Activated CD4-positive, alpha-beta T cell treated with anti-CD3 and anti-CD28 coated beads for 36 hours (primary cell): ENCODE data around the gene PIKFYVE. TPM values are rescaled to one million over a fixed set of nuclear protein-coding genes. Genes with fewer than 3 reads are reported as not detected.

Experiments used
- ATAC-seq: fragments of 200-7000 bp; cut with Tn5 transposase; one replicate; pipeline ENCODE4 v1.10.0; 2021; ENCODE audit warnings: mild to moderate bottlenecking, moderate library complexity
- CTCF ChIA-PET: fragments of 350-600 bp; sonication (Branson Sonifier 250); formaldehyde crosslinking; loops from one replicate; lab custom pipeline; 2021; ENCODE audit warnings: antibody characterized with exemption; lab: Charles Lee
- POLR2A ChIA-PET: fragments of 350-600 bp; sonication (Branson Sonifier 250); formaldehyde crosslinking; loops from one replicate; lab custom pipeline; 2021; ENCODE audit warnings: antibody characterized with exemption, inconsistent platforms; lab: Charles Lee
- DNase-seq: peaks from one replicate; pipeline ENCODE4 v3.0.0-alpha.2; 2020
- H3K27ac Mint-ChIP-seq: one replicate; pipeline ENCODE4 v1.8.0; 2021; ENCODE audit warnings: mixed read lengths
- H3K27me3 Mint-ChIP-seq: one replicate; pipeline ENCODE4 v1.8.0; 2021; ENCODE audit warnings: mixed read lengths
- H3K36me3 Mint-ChIP-seq: one replicate; pipeline ENCODE4 v1.8.0; 2021; ENCODE audit warnings: low read depth, mixed read lengths
- H3K4me1 Mint-ChIP-seq: one replicate; pipeline ENCODE4 v1.8.0; 2021; ENCODE audit warnings: mixed read lengths
- H3K4me3 Mint-ChIP-seq: one replicate; pipeline ENCODE4 v1.8.0; 2021; ENCODE audit warnings: mild to moderate bottlenecking, moderate library complexity, mixed read lengths
- H3K9me3 Mint-ChIP-seq: one replicate; pipeline ENCODE4 v1.8.0; 2021; ENCODE audit warnings: low read depth, mixed read lengths
- intact Hi-C, 2 experiments: fragments of 100-400 bp; cut with DNase I in 1 of 2; cut with micrococcal nuclease in 1 of 2; formaldehyde crosslinking; loops; one replicate each; pipeline versions ENCODE4 v1.14.2 to v1.15.1; 2022 to 2024; cut with DNase I, micrococcal nuclease
- total RNA-seq, 2 experiments: library from RNA; stranded (reverse); gene quantifications; one replicate each; pipeline ENCODE4 v1.2.3, GENCODE V29; 2021

The PIKFYVE gene
- total RNA-seq, 2 experiments from 2014 or later = 19.3 to 21.5 TPM

DNA sequence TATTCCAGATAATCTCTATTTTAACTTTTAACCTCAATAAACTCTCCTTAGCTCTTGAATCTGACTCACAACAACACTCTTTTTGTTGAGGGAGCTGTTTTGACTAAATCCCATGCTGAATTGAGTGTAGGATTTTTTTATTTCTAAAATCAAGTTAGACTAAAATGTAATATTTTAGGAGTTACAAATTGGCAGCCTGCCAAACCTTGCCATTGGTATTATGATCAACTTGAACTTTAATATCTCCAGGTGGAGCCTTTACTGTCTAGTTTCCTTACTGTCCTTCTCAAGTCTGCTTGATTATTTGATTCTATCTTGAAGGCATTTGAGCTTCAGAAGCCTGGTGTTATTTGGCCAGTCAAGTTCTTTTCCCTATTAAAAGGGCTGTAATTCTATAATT, 8.7 kb downstream of the PIKFYVE start:
- ATAC-seq = no peak
- H3K27me3 Mint-ChIP-seq = no peaks in the 10 kb centered on the region
- H3K4me3 Mint-ChIP-seq = no peak overlapping the region
- peaks cover 61% of the 10 kb centered on the region for H3K36me3 Mint-ChIP-seq
- H3K4me1 Mint-ChIP-seq = peaks cover 14% of the 10 kb centered on the region
- intact Hi-C loops = no loop called here
- no peak for DNase-seq
- H3K27ac Mint-ChIP-seq = no peak overlapping the region
- ChIA-PET POLR2A (no interaction called here), CTCF (interaction anchor here (0.6 to 0.9 kb wide), 3 partner anchors 12 to 28 kb away, joined by 3 read pairs; no protein-coding TSS in a partner anchor)
- H3K9me3 Mint-ChIP-seq = no peaks in the 10 kb centered on the region

DNA sequence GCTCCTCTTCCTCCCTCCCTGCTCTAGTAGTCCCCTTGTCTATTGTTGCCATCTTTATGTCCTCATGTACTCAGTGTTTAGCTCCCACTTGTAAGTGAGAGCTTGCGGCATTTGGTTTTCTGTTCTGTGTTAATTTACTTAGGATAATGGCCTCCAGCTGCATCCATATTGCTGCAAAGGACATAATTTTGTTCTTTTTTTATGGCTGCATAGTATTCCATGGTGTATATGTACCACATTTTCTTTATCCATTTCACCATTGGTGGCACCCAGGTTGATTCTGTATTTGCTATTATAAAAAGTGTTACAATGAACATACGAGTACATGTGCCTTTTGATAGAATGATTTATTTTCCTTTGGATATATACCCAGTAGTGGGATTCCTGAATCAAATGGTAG, 12.5 kb downstream of the PIKFYVE start:
- intact Hi-C loops = no loop called here
- ChIA-PET CTCF (interaction anchor here (0.7 kb wide), 1 partner anchor 10 kb away, joined by 3 read pairs; no protein-coding TSS in a partner anchor), POLR2A (no interaction called here)
- no peaks in the 10 kb centered on the region for H3K9me3 Mint-ChIP-seq
- H3K27me3 Mint-ChIP-seq = no peaks in the 10 kb centered on the region
- no peak overlapping the region for H3K27ac Mint-ChIP-seq
- H3K36me3 Mint-ChIP-seq = peaks cover 68% of the 10 kb centered on the region
- DNase-seq (no peak), ATAC-seq (no peak)
- no peak overlapping the region for H3K4me3 Mint-ChIP-seq
- H3K4me1 Mint-ChIP-seq = peaks cover 29% of the 10 kb centered on the region

DNA sequence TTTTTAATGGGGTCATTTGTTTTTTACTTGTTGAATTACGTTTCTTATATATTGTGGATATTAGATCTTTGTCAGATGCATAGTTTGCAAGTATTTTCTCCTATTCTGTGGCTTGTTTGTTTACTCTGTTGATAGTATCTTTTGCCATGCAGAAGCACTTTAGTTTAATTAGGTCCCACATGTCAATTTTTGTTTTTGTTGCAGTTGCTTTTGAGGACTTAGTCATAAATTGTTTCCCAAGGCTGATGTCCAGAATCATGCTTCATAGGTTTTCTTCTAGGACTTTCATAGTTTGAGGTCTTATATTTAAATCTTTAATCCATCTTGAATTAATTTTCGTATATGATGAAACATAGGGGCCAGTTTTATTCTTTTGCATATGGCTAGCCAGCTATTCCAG, 13.2 kb downstream of the PIKFYVE start:
- peaks cover 25% of the 10 kb centered on the region for H3K4me1 Mint-ChIP-seq
- H3K36me3 Mint-ChIP-seq = peaks cover 63% of the 10 kb centered on the region
- no peaks in the 10 kb centered on the region for H3K27me3 Mint-ChIP-seq
- H3K4me3 Mint-ChIP-seq = no peak overlapping the region
- no peak for ATAC-seq
- POLR2A ChIA-PET = no interaction called here
- no peak overlapping the region for H3K27ac Mint-ChIP-seq
- CTCF ChIA-PET = interaction anchor here (0.7 kb wide), 1 partner anchor 11 kb away, joined by 3 read pairs; no protein-coding TSS in a partner anchor
- no peak for DNase-seq
- H3K9me3 Mint-ChIP-seq = no peaks in the 10 kb centered on the region
- intact Hi-C loops = no loop called here

DNA sequence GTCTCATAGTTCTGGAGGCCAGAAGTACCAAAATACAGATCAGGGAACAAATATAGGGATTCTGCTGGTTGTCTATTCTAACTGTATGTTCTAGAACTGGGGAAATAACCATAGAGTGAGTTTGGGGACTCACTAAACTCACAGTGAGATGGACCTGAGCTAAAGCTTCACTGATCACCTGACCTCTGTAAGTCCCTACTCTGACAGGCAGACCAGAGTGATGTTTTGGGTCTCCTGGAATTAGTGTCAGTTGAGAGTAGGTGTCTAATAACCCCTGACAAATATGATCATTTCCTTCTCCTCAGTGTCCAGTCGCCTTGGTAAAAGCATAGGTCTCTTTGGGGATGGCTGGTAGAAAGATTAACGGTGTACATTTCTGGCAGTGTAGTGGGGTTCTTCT, 14.2 kb downstream of the PIKFYVE start:
- DNase-seq = no peak
- Mint-ChIP-seq H3K9me3 (no peaks in the 10 kb centered on the region), H3K27me3 (no peaks in the 10 kb centered on the region), H3K27ac (no peak overlapping the region), H3K4me1 (peaks cover 22% of the 10 kb centered on the region), H3K4me3 (no peak overlapping the region), H3K36me3 (peaks cover 57% of the 10 kb centered on the region)
- no peak for ATAC-seq
- intact Hi-C loops = no loop called here
- CTCF ChIA-PET = interaction anchor here (0.7 to 1.3 kb wide), 5 partner anchors 9 to 547 kb away, joined by 3 to 4 read pairs (median 3); no protein-coding TSS in a partner anchor
- POLR2A ChIA-PET = no interaction called here

DNA sequence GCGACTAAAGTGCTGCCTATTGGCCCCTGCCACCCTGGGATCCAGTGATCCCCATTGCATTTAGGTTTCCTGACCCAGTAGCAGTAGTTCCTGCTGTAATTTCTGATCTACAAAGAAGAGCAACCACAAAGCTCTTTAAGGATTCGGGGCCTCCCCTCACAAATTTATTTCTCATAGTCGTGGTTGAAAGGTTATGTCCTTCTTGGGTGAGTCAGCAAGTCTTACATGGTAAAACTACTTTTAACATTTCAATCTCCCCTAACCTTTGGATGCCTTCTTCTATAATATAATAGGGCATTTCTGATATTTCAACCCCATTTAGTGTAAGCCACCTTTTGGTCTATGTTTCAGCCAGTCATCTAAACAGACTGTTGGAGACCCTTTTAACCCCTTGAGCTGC, 14.9 kb downstream of the PIKFYVE start:
- H3K4me3 Mint-ChIP-seq = no peak overlapping the region
- ATAC-seq (peak; percentile 81), DNase-seq (no peak)
- no peak overlapping the region for H3K27ac Mint-ChIP-seq
- no peaks in the 10 kb centered on the region for H3K9me3 Mint-ChIP-seq
- POLR2A ChIA-PET = no interaction called here
- no peaks in the 10 kb centered on the region for H3K27me3 Mint-ChIP-seq
- CTCF ChIA-PET = interaction anchor here (0.6 to 1.6 kb wide), 5 partner anchors 13 to 109 kb away, joined by 3 to 4 read pairs (median 3); no protein-coding TSS in a partner anchor
- intact Hi-C loops = no loop called here
- H3K36me3 Mint-ChIP-seq = peaks cover 59% of the 10 kb centered on the region
- H3K4me1 Mint-ChIP-seq = peaks cover 26% of the 10 kb centered on the region

DNA sequence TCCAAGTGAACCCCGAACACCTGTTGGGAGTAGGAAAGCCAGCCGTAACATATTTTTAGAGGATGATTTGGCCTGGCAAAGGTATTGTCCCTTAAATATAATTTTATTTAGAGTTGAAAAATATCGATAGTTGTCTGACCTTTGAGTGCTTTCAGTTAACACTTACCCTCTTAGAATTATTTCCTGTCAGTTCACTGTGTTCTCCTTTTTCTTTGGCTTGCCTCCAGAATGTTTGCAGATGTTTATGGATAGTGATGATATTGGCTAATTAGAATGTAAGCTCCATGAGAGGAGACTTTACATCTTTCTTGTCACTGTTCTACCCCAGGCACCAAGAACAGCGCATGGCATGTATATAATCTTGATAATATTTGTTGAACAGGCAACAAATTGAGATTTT, 19.8 kb downstream of the PIKFYVE start:
- DNase-seq = no peak
- ChIA-PET POLR2A (interaction anchor here (0.7 kb wide), 1 partner anchor 15 kb away, joined by 3 read pairs; no protein-coding TSS in a partner anchor), CTCF (interaction anchor here (1.0 kb wide), 1 partner anchor 11 kb away, joined by 3 read pairs; no protein-coding TSS in a partner anchor)
- H3K4me3 Mint-ChIP-seq = no peak overlapping the region
- no peak for ATAC-seq
- H3K9me3 Mint-ChIP-seq = peaks cover 10% of the 10 kb centered on the region
- no peak overlapping the region for H3K27ac Mint-ChIP-seq
- H3K36me3 Mint-ChIP-seq = peaks cover 49% of the 10 kb centered on the region
- no peaks in the 10 kb centered on the region for H3K27me3 Mint-ChIP-seq
- intact Hi-C loops = no loop called here
- peaks cover 20% of the 10 kb centered on the region for H3K4me1 Mint-ChIP-seq

DNA sequence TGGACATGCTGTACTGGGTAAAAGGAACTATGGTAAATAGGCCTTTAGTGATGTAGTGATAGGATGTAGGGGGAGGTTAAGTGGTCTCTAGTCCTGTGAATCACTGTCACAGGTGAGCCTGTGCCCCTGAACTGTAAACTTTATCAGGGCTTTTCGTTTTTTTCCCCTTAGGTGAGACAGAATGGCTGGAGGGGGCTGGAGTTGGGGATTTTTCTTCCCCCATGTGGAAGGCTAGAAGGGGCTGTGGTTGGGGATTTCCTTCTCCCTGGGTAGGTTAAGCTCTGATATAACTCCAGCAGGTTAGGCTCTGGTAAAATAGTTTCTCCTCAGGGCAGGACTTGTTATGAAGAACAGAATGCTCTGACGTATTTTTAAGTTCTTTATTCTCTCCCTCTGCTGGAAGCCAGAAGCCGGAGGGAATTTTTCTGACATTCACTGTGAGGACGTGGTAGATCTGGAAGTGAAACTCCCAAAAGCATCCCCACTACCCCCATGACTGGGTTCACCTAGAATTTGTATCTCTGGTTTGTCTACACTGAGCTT, 28.5 kb downstream of the PIKFYVE start:
- DNase-seq = no peak
- no peak for ATAC-seq
- H3K4me1 Mint-ChIP-seq = peaks cover 44% of the 10 kb centered on the region
- intact Hi-C loops = no loop called here
- H3K36me3 Mint-ChIP-seq = peaks cover 62% of the 10 kb centered on the region
- H3K9me3 Mint-ChIP-seq = peaks cover 10% of the 10 kb centered on the region
- ChIA-PET CTCF (no interaction called here), POLR2A (no interaction called here)
- no peaks in the 10 kb centered on the region for H3K27me3 Mint-ChIP-seq
- H3K4me3 Mint-ChIP-seq = no peak overlapping the region
- peak overlapping the region; percentile 17 for H3K27ac Mint-ChIP-seq

DNA sequence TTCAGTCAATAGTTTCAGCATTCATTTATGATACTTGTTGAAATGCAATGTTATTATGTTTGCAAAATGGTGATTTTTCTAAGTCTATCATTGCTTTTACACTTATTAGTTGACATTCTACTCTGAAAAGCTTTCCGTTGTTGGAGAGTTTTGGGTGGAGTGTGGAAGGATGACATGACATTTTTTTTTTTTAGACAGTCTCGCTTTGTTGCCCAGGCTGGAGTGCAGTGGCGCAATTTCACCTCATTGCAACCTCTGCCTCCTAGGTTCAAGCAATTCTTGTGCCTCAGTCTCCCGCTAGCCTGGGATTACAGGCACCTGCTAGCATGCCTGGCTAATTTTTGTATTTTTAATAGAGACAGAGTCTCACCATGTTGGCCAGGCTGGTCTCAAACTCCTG, 29.8 kb downstream of the PIKFYVE start:
- Mint-ChIP-seq H3K9me3 (peaks cover 2% of the 10 kb centered on the region), H3K4me1 (peaks cover 39% of the 10 kb centered on the region), H3K27me3 (no peaks in the 10 kb centered on the region), H3K36me3 (peaks cover 53% of the 10 kb centered on the region), H3K27ac (no peak overlapping the region), H3K4me3 (no peak overlapping the region)
- DNase-seq = no peak
- ChIA-PET CTCF (no interaction called here), POLR2A (no interaction called here)
- ATAC-seq = no peak
- intact Hi-C loops = no loop called here

DNA sequence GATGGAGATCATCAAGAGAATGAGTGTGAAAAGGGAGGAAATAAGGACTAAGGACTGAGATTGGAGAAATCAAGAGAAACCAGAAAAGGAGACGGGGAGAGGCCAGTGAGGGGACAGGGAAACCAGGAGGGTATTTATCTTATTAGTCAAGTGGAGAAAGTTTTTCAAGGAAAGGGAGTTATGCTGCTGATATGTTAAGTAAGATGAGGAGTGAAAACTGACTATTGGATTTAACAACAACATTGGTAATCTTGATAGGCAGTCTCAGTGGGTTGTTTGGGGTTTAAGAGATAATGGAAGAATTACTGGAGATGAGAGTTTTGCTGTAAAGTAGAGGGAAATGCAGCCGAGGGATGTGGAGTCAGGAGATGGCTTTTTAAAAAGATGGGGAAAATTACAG, 30.6 kb downstream of the PIKFYVE start:
- Mint-ChIP-seq H3K27me3 (no peaks in the 10 kb centered on the region), H3K4me1 (peaks cover 32% of the 10 kb centered on the region), H3K9me3 (no peaks in the 10 kb centered on the region), H3K27ac (no peak overlapping the region), H3K36me3 (peaks cover 47% of the 10 kb centered on the region), H3K4me3 (no peak overlapping the region)
- intact Hi-C loops = no loop called here
- DNase-seq = no peak
- ChIA-PET CTCF (no interaction called here), POLR2A (no interaction called here)
- ATAC-seq = no peak

DNA sequence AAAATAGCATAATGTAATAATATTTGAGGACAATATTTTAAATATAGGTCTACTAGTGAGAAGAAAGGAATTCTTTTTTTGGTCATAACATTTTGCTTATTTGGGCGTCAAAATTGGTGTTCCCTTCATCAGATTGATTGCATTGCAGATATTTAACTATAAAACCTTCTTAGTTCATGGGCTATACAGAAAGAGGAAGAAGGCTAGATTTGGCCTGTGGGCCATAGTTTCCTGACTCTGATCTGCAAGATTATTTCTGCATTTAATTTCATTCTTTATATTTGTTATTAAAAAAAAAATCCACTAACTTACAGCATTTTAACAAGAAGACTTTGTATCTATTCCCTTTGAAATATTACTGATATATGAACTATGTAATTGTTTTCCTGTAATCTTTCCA, 31.9 kb downstream of the PIKFYVE start:
- H3K4me3 Mint-ChIP-seq = no peak overlapping the region
- no peak overlapping the region for H3K27ac Mint-ChIP-seq
- peaks cover 38% of the 10 kb centered on the region for H3K36me3 Mint-ChIP-seq
- intact Hi-C loops = no loop called here
- ChIA-PET CTCF (interaction anchor here (0.6 kb wide), 1 partner anchor 56 kb away, joined by 3 read pairs; no protein-coding TSS in a partner anchor), POLR2A (no interaction called here)
- DNase-seq (no peak), ATAC-seq (no peak)
- H3K9me3 Mint-ChIP-seq = no peaks in the 10 kb centered on the region
- H3K27me3 Mint-ChIP-seq = no peaks in the 10 kb centered on the region
- H3K4me1 Mint-ChIP-seq = peaks cover 21% of the 10 kb centered on the region

DNA sequence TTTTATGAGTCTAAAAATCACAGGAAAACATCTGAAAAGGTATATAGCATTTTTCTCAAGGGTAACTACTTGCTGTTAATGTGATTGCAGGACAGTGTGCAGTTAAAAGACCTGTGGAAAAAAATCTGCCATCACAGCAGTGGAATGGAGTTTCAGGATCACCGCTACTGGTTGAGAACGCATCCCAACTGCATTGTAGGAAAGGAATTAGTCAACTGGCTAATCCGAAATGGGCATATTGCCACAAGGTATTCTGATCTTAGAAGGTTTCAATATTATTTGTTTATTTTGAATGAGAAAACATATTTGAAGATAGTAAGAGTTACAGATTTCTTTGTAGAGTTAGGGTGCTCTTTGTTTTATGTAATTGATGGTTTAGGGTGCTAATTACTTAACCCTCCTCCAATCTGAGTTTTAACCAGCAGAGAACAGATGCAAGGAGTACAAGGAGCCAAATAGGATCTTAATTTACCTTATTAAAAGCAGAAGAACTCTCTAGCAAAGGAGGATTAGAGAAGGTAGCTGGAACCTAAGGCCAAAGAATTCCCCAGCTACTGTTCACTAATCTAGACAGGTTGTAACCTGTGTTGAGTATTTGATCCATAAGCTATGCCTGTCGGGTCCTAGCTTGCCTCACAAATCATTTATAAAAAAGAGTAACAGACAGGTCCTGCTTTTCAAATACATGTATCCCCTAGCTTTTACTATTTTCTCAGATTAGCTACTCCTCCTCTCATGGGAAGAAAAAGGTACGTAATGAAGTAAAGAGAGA, 35.0 kb downstream of the PIKFYVE start:
- ATAC-seq = no peak
- H3K27ac Mint-ChIP-seq = no peak overlapping the region
- H3K27me3 Mint-ChIP-seq = no peaks in the 10 kb centered on the region
- intact Hi-C loops = no loop called here
- H3K4me1 Mint-ChIP-seq = peaks cover 3% of the 10 kb centered on the region
- ChIA-PET CTCF (interaction anchor here (1.2 to 2.0 kb wide), 4 partner anchors 10 to 554 kb away, joined by 4 to 8 read pairs (median 4); no protein-coding TSS in a partner anchor), POLR2A (no interaction called here)
- no peaks in the 10 kb centered on the region for H3K9me3 Mint-ChIP-seq
- peaks cover 28% of the 10 kb centered on the region for H3K36me3 Mint-ChIP-seq
- H3K4me3 Mint-ChIP-seq = no peak overlapping the region
- DNase-seq = no peak
